Stimulated activated CD8-positive, alpha-beta memory T cell treated with anti-CD3 and anti-CD28 coated beads, Interleukin-7, amount 100 ng/mL, for 4 hours (primary cell): ENCODE results near the gene AKR1B1.

ENCODE experiments used
- DNase-seq, 2 donors: peaks; one replicate each; pipeline ENCODE4 v3.0.0-alpha.2; 2020; ENCODE audit warnings: low read depth in 2 of 2

AKR1B1 gene

DNA sequence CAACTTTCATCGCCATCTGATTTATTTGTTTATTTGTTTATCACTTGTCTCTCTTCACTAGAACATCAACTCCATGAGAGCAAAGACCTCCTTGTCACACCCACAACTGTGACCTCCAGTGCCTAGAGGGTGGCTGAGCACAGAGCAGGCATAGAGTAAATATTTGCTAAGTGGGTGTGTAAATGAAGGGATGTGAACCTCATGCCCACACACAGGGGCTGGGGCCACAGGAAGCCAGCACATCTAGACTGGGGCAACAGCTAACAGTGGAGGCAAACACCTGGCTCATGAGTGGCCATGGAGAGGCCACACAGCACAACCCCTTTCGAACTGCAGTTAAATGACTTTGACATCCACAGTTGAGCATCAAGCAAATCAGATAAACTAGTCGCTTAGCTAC, 39.8 kb downstream of the AKR1B1 start:
- no peak for DNase-seq

DNA sequence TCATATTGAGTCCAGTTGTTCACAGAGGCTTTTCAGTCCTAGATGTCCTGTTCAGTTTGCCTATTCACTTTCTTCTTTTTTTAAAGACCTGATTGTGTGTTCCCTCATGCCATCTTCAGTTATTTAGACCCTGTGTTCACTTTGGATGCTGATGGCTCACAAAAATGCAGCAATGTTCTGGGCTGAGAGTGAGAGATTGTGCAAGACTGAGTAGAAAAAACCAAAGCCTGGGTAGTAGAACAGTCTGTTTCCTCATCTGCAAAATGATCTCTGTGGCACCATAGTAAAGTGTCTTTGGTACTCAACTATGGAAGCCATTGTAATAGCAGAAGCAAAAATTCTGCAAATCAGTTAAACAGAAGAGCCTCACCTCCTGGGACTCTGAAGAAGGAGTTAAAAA, 43.2 kb downstream of the AKR1B1 start:
- DNase-seq, result no peak

DNA sequence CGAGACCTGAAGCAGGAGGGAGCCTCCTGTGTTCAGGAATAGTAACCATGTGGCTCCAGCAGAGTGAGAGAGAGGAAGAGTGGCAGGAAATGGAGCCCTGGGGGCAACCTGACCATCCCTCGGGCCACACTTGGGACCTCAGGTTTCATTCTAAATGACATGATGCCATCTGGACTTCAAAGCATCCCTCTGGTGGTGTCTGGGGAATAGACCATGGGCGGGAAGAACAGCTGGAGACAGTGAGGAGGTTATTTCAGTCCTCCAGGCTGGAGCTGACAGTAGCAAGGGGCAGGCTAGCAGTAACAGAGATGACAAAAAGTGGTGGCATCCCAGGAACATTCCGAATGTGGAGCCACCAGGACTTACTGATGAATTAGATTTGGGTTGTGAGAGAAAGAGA, 44.8 kb downstream of the AKR1B1 start:
- no peak for DNase-seq

DNA sequence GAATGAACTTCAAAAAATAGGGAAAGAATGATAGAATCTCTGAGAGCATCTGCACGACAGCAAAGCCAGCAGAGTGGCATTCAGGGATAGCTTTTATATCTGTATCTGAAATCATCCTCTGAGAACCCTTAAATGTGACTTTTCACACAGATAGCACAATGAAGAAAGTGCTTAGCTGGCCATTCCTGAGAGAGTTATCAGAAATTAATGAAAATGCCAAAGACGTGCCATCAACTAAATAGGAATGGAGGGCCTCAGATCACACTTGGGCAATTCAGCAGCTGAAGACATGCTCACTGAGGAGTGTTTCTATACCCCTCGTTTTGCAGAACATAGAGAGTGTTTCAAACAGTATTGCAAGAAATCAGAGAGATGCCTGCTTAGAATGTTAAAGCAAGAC, 51.6 kb downstream of the AKR1B1 start:
- no peak for DNase-seq

DNA sequence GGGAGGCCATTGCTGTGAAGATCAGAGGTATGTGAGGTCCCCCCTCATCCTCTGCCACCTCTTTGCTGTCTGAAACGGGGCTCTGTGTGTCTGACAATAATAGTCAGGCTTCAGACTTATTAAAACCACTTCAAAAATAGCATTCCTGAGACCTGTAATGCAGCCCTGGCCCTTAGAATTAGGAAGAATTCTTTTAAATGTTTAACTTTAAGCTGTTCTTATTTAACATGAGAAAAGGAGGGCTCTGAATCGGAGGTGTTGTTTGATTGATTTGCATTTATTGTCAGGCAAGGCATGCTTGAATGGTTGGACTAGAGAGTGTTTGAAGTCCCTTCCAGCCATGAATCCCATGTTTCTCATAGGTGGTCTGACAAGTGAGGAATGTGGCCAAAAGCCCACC, 52.5 kb downstream of the AKR1B1 start:
- no peak for DNase-seq

DNA sequence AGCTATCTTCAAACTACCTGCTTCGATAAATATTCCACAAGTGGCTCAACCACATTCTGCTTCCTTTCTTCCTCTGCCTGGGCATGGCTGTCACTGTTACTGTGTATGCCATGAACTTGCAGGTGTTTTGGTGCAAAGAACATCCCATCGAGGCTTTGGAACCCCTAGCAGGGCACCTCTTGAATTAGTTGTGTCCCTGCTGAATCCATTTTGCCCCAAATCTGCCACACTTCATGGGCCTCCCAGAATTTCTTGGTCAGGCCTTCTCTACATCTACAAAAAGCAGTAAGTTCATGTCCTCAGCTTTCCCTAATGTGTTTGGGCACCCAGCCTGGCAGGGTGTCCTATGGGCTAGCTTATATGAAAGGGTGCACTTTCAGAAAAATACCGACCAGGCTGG, 53.6 kb downstream of the AKR1B1 start:
- no peak for DNase-seq

DNA sequence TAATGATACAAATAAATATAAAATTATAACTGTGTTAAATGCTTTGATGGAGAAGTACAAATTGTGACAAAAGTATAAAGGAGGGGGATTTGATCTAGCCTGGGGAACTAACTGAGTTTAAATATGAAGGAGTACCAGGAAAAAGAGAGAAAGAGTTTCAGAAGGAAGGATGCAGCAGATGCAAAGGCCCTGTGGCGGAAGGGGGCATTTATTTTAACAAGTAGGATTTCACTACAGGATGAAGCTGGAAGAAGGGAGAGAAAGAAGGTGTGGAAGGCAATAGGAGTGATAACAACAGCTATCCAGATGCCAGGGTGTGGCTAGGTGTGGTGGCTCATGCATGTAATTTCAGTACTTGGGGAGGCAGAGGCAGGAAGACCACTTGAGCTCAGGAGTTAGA, 55.8 kb downstream of the AKR1B1 start:
- DNase-seq, result no peak

DNA sequence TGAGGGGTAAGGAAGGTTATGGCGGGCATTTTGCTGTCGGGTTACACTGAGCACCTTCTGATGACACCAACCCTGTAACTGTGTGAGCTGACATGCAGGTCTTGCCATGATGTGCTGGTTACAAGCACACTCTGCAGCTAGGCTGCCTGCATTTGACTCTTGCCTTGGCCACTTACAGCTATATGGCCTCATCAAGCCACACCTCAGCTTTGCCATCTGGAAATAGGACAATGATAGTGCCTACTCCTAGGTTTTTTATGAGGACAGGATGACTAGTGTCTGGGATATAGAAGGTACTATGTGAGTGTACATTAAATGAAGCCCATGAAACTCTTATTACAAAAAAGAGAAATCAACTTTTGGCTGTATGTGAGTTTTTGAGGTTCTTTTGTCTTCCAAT, 58.0 kb downstream of the AKR1B1 start:
- no peak for DNase-seq

DNA sequence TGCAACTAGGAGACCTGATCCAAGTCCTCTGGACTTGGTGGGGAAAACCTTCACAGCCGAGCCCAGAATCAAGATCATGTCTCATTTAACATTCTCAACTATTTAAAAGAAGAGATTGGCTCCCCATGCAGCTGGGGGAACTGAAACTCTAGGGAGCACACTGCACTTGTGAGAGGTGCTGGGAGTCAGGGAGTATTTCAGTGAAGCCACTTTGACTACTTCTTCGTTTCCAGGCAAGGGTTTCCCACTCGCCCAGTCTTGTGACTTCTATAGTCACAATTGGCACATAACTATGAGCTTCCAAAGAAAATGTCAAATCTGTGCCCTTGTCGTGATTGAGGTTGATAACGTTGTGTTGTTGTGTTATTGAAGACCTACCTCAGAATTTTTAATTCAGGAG, 62.9 kb downstream of the AKR1B1 start:
- DNase-seq, result no peak

DNA sequence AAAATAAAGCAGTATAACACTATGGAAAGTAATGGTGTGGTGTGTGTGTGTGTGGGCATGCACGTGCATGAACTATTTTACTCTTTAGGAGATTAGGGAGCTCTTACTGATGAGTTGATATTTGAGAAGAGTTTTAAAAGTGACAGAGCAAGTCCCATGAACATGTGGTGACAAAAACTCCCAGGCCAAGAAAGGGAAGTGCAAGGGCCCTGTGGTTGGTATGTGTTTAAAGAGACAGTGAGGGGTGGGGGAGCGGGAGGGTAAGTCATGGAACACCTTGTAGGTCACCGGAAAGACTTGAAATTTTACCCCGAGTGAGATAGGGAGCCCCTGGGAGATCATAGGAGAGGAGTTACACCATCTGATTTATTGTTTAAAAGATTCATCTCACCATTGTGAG, 63.3 kb downstream of the AKR1B1 start:
- DNase-seq, result no peak

DNA sequence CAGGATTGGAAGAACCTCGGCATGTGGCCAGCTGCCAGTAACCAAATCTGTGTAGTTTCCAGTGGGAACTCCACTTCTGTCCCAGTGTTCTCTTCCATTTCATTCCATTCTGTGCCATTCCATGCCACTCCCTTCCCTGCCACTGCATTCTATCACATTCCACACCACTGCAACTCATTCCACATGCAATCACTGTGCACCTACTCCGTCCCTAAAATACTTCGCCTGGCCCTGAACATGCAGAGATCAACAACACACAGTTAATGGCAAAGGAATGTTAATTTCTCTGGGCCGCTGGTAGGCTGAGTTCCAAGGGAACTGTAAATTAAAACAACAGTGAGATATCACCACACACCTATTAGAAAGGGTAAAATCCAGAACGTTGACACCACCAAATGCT, 64.8 kb downstream of the AKR1B1 start:
- DNase-seq, result no peak
